B cell (primary cell): Measurements from ENCODE around the gene ABCD1.

Experiments
- CTCF ChIP-seq: fragments of 200-600 bp; IDR thresholded peaks from one replicate; pipeline ENCODE4 v1.8.0; 2022; ENCODE audit warnings: antibody characterized with exemption, mild to moderate bottlenecking
- EZH2 ChIP-seq: IDR thresholded peaks from 2 replicates; pipeline ENCODE4 v1.6.1; 2012; ENCODE audit warnings: borderline replicate concordance, low read depth, mild to moderate bottlenecking, moderate library complexity, low read length; ENCODE audit not compliant: insufficient read depth, poor library complexity, severe bottlenecking

- no peak for TF ChIP-seq CTCF
- TF ChIP-seq EZH2 = no peak
Measured at GRCh38 chrX:153734871-153735270, 10.2 kb downstream of the ABCD1 start.
